Common myeloid progenitor, CD34-positive (primary cell): ENCODE results near the gene NSUN3.

Experiments used
- CTCF ChIA-PET: fragments of 350-600 bp; sonication (Branson Sonifier 250); formaldehyde crosslinking; loops from one replicate; lab custom pipeline; 2021; ENCODE audit warnings: antibody characterized with exemption; lab: Charles Lee
- POLR2A ChIA-PET: fragments of 350-600 bp; sonication (Branson Sonifier 250); formaldehyde crosslinking; loops from one replicate; lab custom pipeline; 2021; ENCODE audit warnings: antibody characterized with exemption; lab: Charles Lee
- DNase-seq, 3 donors: peaks; one replicate each; pipeline versions ENCODE4 v3.0.0 to v3.0.0-alpha.2; 2013
- H3K27ac ChIP-seq, 2 experiments: 1 replicate in 1 of 2; 2 replicates in 1 of 2; pipeline ENCODE4 v1.7.0; 2013; ENCODE audit warnings: inconsistent platforms in 2 of 2, low read length in 2 of 2, mild to moderate bottlenecking in 2 of 2, low read depth in 1 of 2, moderate library complexity in 1 of 2; ENCODE audit not compliant: severe bottlenecking in 2 of 2, insufficient read depth in 1 of 2, poor library complexity in 1 of 2
- H3K27me3 ChIP-seq, 5 experiments: replicated peaks in 2 of 5; 1 replicate in 3 of 5; 2 replicates in 2 of 5; pipeline versions ENCODE4 v1.6.1 to v1.7.0; 2013; ENCODE audit warnings: low read length in 4 of 5, mild to moderate bottlenecking in 2 of 5, moderate library complexity in 2 of 5, inconsistent platforms in 1 of 5; ENCODE audit not compliant: insufficient read depth in 5 of 5, control insufficient read depth in 4 of 5
- H3K36me3 ChIP-seq, 4 experiments: 1 replicate in 2 of 4; 2 replicates in 2 of 4; pipeline versions ENCODE4 v1.6.1 to v1.7.0; 2013; ENCODE audit warnings: low read length in 3 of 4, control low read depth in 1 of 4, mild to moderate bottlenecking in 1 of 4; ENCODE audit not compliant: control insufficient read depth in 4 of 4, insufficient read depth in 4 of 4
- H3K4me1 ChIP-seq, 4 experiments: 1 replicate in 3 of 4; 2 replicates in 1 of 4; pipeline versions ENCODE4 v1.6.1 to v1.7.1; 2013; ENCODE audit warnings: low read length in 3 of 4, mild to moderate bottlenecking in 3 of 4, control low read depth in 1 of 4, inconsistent platforms in 1 of 4, moderate library complexity in 1 of 4; ENCODE audit not compliant: control insufficient read depth in 4 of 4, insufficient read depth in 4 of 4; ENCODE audit errors: control extremely low read depth in 1 of 4
- H3K4me3 ChIP-seq, 7 experiments: 1 replicate in 4 of 7; 2 replicates in 3 of 7; pipeline versions ENCODE4 v1.5.1 to v1.7.0; 2013; ENCODE audit warnings: mild to moderate bottlenecking in 7 of 7, low read length in 6 of 7, moderate library complexity in 6 of 7, inconsistent platforms in 2 of 7, low read depth in 2 of 7, control low read depth in 1 of 7; ENCODE audit not compliant: insufficient read depth in 4 of 7, control insufficient read depth in 1 of 7; ENCODE audit errors: extremely low read depth in 1 of 7
- H3K9me3 ChIP-seq, 5 experiments: 1 replicate in 4 of 5; 2 replicates in 1 of 5; pipeline versions ENCODE4 v1.6.1 to v1.7.1; 2013; ENCODE audit warnings: low read length in 4 of 5, mild to moderate bottlenecking in 2 of 5, inconsistent platforms in 1 of 5, low read depth in 1 of 5, moderate library complexity in 1 of 5; ENCODE audit not compliant: control insufficient read depth in 4 of 5, insufficient read depth in 2 of 5; ENCODE audit errors: control extremely low read depth in 1 of 5
- WGBS: methylation state at CpG from one replicate; pipeline ENCODE4 v1.1.5; 2013; ENCODE audit not compliant: insufficient coverage; 5-methylcytosine and 5-hydroxymethylcytosine counted together

Gene NSUN3

GRCh38 chr3:94173673-94174434, 111.0 kb downstream of the NSUN3 start:
- CTCF ChIA-PET = interaction anchor here (0.9 to 1.6 kb wide), 4 partner anchors 10 to 60 kb away, joined by 3 to 6 read pairs (median 4); no protein-coding TSS in a partner anchor
- H3K36me3 ChIP-seq = no peaks in the 10 kb centered on the region
- POLR2A ChIA-PET = no interaction called here
- H3K9me3 ChIP-seq = no peaks in the 10 kb centered on the region
- no peak overlapping the region for H3K4me3 ChIP-seq
- no peaks in the 10 kb centered on the region for H3K27me3 ChIP-seq
- WGBS = 50% methylated on average over 1 of the region's 2 CpGs
- peaks cover 0 to 25% (median 3%) of the 10 kb centered on the region in 4 experiments for H3K4me1 ChIP-seq
- peak in 2 of 3 donors; percentile 42 to 67 for DNase-seq
- no peak overlapping the region for H3K27ac ChIP-seq

GRCh38 chr3:94175677-94176076, 112.8 kb downstream of the NSUN3 start:
- DNase-seq = no peak
- H3K36me3 ChIP-seq = no peaks in the 10 kb centered on the region
- no peak overlapping the region for H3K4me3 ChIP-seq
- CTCF ChIA-PET = no interaction called here
- no peaks in the 10 kb centered on the region for H3K27me3 ChIP-seq
- no peaks in the 10 kb centered on the region for H3K9me3 ChIP-seq
- peaks cover 0 to 25% (median 3%) of the 10 kb centered on the region in 4 experiments for H3K4me1 ChIP-seq
- no CpG with 5 or more reads among the region's 2 CpGs for WGBS
- POLR2A ChIA-PET = no interaction called here
- H3K27ac ChIP-seq = no peak overlapping the region

- peaks cover 0 to 24% (median 3%) of the 10 kb centered on the region in 4 experiments for H3K4me1 ChIP-seq
- WGBS = 73% methylated on average over 5 of the region's 6 CpGs
- peak in 1 of 3 donors; percentile 28 for DNase-seq
- H3K27ac ChIP-seq = no peak overlapping the region
- peak overlapping the region in 1 of 7 experiments; percentile 62 for H3K4me3 ChIP-seq
- H3K36me3 ChIP-seq = no peaks in the 10 kb centered on the region
- no peaks in the 10 kb centered on the region for H3K9me3 ChIP-seq
- H3K27me3 ChIP-seq = no peaks in the 10 kb centered on the region
- POLR2A ChIA-PET = no interaction called here
- CTCF ChIA-PET = no interaction called here
Measured at GRCh38 chr3:94176988-94177745, 114.3 kb downstream of the NSUN3 start.
